GM12873 (cell line): ENCODE data around the gene CDH4.

Experiments
- TF ChIP-seq, protein P1 (sequence below): IDR thresholded peaks from 2 replicates; pipeline ENCODE4 v1.5.1; 2012; ENCODE audit warnings: low read depth, mild to moderate bottlenecking, moderate library complexity, low read length, control low read depth; ENCODE audit not compliant: insufficient read depth; ENCODE audit errors: missing control alignments

CDH4 gene

DNA sequence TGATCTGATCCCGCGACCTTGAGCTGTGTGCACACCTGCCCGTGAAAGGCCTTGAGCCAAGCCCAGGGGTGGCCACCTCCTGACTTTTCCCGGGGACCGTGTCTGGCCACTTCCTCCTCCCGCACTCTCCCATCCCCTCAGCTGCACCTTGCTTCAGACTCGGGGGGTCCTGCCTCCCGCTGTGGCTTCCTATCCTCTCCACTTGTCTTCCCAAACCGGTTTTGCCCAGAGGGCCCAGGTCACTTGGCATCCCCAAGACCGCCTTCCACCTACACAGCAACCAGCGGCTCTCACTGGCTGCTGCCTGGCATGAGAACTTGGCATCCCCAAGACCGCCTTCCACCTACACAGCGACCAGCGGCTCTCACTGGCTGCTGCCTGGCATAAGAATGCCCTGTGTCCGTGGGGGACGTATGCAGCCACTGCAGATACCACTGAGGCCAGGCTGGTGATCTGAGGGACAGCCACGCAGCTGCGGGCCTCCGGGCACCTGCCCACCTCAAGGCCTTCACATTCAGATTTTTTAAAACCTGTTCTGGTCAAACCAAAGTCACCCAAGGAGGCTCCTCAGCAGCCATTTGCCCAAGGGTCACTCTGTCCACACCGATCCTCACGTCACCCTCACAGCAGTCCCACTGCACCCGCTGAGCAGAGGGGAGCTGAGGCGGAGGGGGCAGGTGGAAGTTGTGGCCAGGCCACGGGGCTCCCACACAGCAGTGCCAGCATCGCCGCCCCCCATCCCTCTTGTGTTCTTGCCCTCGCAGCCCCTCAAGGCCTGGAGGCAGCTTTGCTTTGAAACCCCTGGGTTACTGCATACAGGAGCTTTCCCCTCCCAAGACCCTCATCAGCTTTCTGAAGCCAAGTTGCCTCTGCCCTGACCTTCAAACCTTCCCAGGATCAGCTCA is 568.1 kb downstream of the CDH4 start:
- TF ChIP-seq, protein P1, sequence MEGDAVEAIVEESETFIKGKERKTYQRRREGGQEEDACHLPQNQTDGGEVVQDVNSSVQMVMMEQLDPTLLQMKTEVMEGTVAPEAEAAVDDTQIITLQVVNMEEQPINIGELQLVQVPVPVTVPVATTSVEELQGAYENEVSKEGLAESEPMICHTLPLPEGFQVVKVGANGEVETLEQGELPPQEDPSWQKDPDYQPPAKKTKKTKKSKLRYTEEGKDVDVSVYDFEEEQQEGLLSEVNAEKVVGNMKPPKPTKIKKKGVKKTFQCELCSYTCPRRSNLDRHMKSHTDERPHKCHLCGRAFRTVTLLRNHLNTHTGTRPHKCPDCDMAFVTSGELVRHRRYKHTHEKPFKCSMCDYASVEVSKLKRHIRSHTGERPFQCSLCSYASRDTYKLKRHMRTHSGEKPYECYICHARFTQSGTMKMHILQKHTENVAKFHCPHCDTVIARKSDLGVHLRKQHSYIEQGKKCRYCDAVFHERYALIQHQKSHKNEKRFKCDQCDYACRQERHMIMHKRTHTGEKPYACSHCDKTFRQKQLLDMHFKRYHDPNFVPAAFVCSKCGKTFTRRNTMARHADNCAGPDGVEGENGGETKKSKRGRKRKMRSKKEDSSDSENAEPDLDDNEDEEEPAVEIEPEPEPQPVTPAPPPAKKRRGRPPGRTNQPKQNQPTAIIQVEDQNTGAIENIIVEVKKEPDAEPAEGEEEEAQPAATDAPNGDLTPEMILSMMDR: no peak

DNA sequence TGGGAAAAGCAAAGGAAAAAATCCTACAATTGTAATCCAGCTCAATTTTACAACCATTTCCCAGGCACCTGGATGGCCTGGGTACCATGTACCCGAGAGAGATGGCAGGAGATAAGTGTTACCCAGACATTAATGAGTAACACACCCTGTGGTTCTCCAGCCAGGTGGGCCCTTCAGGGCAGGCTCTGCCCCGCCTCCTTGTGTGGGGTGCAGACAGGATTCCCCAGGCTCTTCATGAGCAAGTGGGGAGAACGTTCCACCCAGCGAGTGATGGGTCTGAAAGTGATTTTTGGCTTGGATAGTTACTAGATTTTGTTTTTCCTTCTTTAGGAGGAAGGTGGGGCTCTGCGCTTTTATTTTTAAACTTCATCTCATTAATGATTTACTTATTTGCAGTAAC is 569.7 kb downstream of the CDH4 start:
- TF ChIP-seq, protein P1: no peak

DNA sequence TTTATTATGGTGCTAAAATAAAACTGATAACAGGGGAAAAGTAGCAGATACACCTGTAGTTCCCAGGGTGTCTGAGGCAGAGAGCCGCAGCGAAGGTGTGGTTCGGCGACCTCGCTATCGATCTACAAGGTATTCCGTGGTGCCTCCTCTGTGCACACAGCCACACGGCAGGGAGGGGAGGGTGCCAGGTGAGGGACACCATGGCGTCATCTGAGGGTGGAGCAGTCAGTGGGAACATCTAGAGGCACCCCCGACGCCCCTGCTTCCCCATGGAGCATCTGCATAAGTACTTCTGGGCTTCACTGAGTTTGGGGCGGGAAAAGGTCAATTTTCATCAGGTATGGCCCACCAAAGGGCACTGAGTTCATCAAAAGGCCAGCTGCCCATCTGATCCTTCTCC is 570.3 kb downstream of the CDH4 start:
- TF ChIP-seq, protein P1: no peak

DNA sequence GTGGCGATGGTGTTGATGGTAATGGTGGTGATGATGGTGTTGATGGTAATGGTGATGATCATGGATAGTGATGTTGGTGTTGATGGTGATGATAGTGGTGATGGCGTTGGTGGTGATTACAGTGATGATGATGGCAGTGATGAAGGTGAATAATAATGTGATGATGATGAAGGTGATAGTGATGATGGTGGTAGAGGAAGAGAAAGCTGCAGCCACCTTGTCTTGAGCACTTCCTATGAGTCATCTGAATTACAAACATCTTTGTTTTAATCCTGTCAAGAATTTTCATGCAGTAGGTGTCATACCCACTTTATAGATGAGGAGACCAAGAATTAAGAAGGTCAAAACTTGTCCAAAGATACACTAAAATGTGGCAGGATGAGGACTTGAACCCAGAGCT is 571.2 kb downstream of the CDH4 start:
- TF ChIP-seq, protein P1: no peak

DNA sequence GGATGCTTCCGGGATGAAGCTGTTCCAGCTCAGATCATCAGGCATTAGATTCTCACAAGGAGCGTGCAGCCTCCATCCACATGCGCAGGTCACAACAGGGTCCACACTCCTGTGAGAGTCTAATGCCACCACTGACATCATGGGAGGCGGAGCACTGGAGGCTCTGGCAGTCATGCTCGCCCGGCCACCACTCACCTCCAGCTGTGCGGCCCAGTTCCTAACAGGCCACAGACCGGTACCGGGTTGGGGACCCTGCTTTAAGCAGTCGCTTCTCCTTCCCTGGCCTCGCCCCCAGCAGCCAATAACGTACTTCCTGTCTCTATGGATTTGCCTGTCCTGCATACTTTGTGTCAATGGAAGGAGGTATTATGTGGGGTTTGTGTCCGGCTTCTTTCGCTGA is 576.8 kb downstream of the CDH4 start:
- TF ChIP-seq, protein P1: no peak

DNA sequence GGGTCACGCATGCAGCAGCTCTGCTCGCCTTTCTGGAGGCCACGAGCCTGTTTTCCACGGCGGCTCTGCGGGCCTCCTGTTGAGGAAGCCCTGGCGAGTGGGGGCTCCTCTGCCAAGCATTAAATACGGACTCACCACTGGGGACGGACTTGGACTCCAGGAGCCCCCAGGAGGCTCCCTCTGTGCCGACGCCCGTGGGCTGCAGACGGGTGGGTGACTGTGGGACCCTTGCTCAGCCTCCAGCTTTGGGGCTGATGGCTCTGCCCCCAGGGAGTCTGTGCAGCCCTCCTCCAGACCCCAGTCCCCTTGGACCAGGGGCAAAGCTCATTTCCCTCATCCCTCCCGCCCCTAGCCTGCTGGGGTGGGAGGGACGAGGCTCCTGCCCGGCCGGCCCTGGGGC is 577.5 kb downstream of the CDH4 start:
- TF ChIP-seq, protein P1: no peak

DNA sequence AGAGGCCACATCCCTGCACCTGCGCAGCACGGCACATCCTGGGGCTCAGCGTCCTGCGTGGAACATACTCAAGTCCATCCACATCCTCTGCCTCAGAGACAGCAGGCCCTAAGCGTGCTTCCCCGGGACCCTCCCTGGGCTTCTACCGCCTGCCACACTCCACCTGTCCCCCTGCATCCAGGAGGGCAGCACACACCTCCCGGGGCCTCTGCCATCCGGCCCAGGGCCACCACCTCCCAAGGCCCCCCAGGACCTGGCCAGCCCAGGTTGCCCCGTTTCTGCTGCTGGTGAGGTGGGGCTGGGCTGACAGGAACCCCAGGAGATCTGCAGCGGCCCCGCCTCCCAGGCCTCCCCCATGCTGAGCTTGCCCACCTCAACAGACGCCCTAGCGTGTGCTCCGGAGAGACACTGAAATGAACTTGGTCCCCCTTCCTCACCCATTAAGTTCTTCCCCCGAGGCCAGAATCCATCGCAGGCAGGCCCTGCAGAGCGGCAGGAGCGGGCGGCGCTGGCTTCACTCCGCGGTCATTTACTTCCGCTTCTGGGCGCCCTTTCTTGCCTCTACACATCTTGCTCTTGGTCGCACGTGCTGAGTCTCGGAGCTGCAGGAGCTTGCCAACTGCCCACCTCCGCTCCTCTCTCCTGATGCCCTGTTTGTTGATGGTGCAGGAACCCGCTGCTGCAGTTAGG is 578.3 kb downstream of the CDH4 start:
- TF ChIP-seq, protein P1: no peak
